Measurements from ENCODE around the gene CARHSP1. TPM values are rescaled to one million over a fixed set of nuclear protein-coding genes. Genes with fewer than 3 reads are reported as not detected.
A peak's percentile ranks its signal among the peaks of the same experiment; 100 is the strongest.
"Not testable (repeated sequence)": the region's sequence is repeated elsewhere in the genome, so short reads cannot be mapped to it uniquely, and the experiment has no call there.

Gene CARHSP1
- total RNA-seq, 1 experiment from 2014 or later: 104 TPM

GRCh38 chr16:8847145-8847544 lies 21.7 kb downstream of the CARHSP1 start:
- Mint-ChIP-seq H3K4me1 (ENCODE audit: low read depth, unreplicated experiment) (peaks cover 16% of the 10 kb centered on the region), H3K27me3 (ENCODE audit: unreplicated experiment) (no peaks in the 10 kb centered on the region), H3K36me3 (ENCODE audit: insufficient read depth, unreplicated experiment) (peaks cover 51% of the 10 kb centered on the region), H3K27ac (ENCODE audit: unreplicated experiment) (no peak overlapping the region), H3K9me3 (ENCODE audit: low read depth, unreplicated experiment) (no peaks in the 10 kb centered on the region), H3K4me3 (ENCODE audit: low read depth, unreplicated experiment) (no peak overlapping the region)
- no peak for DNase-seq
- CTCF ChIA-PET: no interaction called here
- intact Hi-C loops (cut with micrococcal nuclease; ENCODE audit: unreplicated experiment): no loop called here
- BruUV-seq (replicated peaks): no TSS peak
- TF ChIP-seq CTCF (IDR thresholded peaks at IDR 0.05; ENCODE audit: unreplicated experiment): no peak

GRCh38 chr16:8846401-8846932 lies 22.3 kb downstream of the CARHSP1 start:
- TF ChIP-seq CTCF (IDR thresholded peaks at IDR 0.05; ENCODE audit: unreplicated experiment): no peak
- Mint-ChIP-seq H3K4me1 (ENCODE audit: low read depth, unreplicated experiment) (peaks cover 16% of the 10 kb centered on the region), H3K9me3 (ENCODE audit: low read depth, unreplicated experiment) (no peaks in the 10 kb centered on the region), H3K4me3 (ENCODE audit: low read depth, unreplicated experiment) (no peak overlapping the region), H3K36me3 (ENCODE audit: insufficient read depth, unreplicated experiment) (peaks cover 44% of the 10 kb centered on the region), H3K27me3 (ENCODE audit: unreplicated experiment) (no peaks in the 10 kb centered on the region), H3K27ac (ENCODE audit: unreplicated experiment) (no peak overlapping the region)
- DNase-seq: no peak
- CTCF ChIA-PET: no interaction called here
- intact Hi-C loops (cut with micrococcal nuclease; ENCODE audit: unreplicated experiment): no loop called here
- no TSS peak for BruUV-seq (replicated peaks)

GRCh38 chr16:8845699-8846298 lies 23.0 kb downstream of the CARHSP1 start:
- Mint-ChIP-seq H3K4me3 (ENCODE audit: low read depth, unreplicated experiment) (no peak overlapping the region), H3K27me3 (ENCODE audit: unreplicated experiment) (no peaks in the 10 kb centered on the region), H3K27ac (ENCODE audit: unreplicated experiment) (no peak overlapping the region), H3K9me3 (ENCODE audit: low read depth, unreplicated experiment) (no peaks in the 10 kb centered on the region), H3K36me3 (ENCODE audit: insufficient read depth, unreplicated experiment) (peaks cover 38% of the 10 kb centered on the region), H3K4me1 (ENCODE audit: low read depth, unreplicated experiment) (peaks cover 13% of the 10 kb centered on the region)
- no TSS peak for BruUV-seq (replicated peaks)
- intact Hi-C loops (cut with micrococcal nuclease; ENCODE audit: unreplicated experiment): no loop called here
- no peak for TF ChIP-seq CTCF (IDR thresholded peaks at IDR 0.05; ENCODE audit: unreplicated experiment)
- CTCF ChIA-PET: interaction anchor here (0.6 kb wide), 1 partner anchor 38 kb away, joined by 3 read pairs; no protein-coding TSS in a partner anchor
- no peak for DNase-seq

DNA sequence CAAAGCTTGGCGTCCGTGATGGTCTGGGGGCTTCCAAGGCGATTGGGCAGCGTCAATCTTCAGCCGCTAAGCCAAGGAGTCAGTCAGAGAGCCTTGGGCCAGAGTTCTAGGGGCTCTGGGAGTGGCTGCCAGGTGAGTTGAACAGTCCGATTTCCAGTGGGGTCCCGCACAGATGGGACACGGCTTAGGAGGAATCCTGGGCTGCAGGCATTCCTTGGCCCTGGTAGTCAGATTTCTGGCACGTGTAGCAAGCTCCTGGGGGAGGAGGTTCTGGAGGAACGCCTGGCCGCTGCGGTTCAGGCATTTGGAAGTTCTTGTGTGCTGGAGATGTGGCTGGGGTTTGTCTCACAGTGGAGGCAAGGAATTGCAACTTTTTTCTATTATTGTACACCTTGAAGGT lies 25.5 kb downstream of the CARHSP1 start:
- DNase-seq; H3K27me3 Mint-ChIP-seq (ENCODE audit: unreplicated experiment); BruUV-seq (replicated peaks); H3K9me3 Mint-ChIP-seq (ENCODE audit: low read depth, unreplicated experiment); H3K4me1 Mint-ChIP-seq (ENCODE audit: low read depth, unreplicated experiment); intact Hi-C loops (cut with micrococcal nuclease; ENCODE audit: unreplicated experiment); H3K4me3 Mint-ChIP-seq (ENCODE audit: low read depth, unreplicated experiment); CTCF ChIA-PET: not testable (repeated sequence)
- H3K27ac Mint-ChIP-seq (ENCODE audit: unreplicated experiment): peak overlapping the region; percentile 4
- H3K36me3 Mint-ChIP-seq (ENCODE audit: insufficient read depth, unreplicated experiment): peaks cover 20% of the 10 kb centered on the region

GRCh38 chr16:8842016-8842415 lies 26.8 kb downstream of the CARHSP1 start:
- H3K4me3 Mint-ChIP-seq (ENCODE audit: low read depth, unreplicated experiment); DNase-seq; intact Hi-C loops (cut with micrococcal nuclease; ENCODE audit: unreplicated experiment); H3K4me1 Mint-ChIP-seq (ENCODE audit: low read depth, unreplicated experiment); CTCF ChIA-PET; H3K36me3 Mint-ChIP-seq (ENCODE audit: insufficient read depth, unreplicated experiment); H3K27ac Mint-ChIP-seq (ENCODE audit: unreplicated experiment); H3K9me3 Mint-ChIP-seq (ENCODE audit: low read depth, unreplicated experiment); BruUV-seq (replicated peaks); H3K27me3 Mint-ChIP-seq (ENCODE audit: unreplicated experiment): not testable (repeated sequence)

GRCh38 chr16:8837594-8837993 lies 31.2 kb downstream of the CARHSP1 start:
- H3K36me3 Mint-ChIP-seq (ENCODE audit: insufficient read depth, unreplicated experiment); H3K27ac Mint-ChIP-seq (ENCODE audit: unreplicated experiment); H3K27me3 Mint-ChIP-seq (ENCODE audit: unreplicated experiment); intact Hi-C loops (cut with micrococcal nuclease; ENCODE audit: unreplicated experiment); H3K4me3 Mint-ChIP-seq (ENCODE audit: low read depth, unreplicated experiment); CTCF ChIA-PET; H3K9me3 Mint-ChIP-seq (ENCODE audit: low read depth, unreplicated experiment); DNase-seq; H3K4me1 Mint-ChIP-seq (ENCODE audit: low read depth, unreplicated experiment); BruUV-seq (replicated peaks): not testable (repeated sequence)

DNA sequence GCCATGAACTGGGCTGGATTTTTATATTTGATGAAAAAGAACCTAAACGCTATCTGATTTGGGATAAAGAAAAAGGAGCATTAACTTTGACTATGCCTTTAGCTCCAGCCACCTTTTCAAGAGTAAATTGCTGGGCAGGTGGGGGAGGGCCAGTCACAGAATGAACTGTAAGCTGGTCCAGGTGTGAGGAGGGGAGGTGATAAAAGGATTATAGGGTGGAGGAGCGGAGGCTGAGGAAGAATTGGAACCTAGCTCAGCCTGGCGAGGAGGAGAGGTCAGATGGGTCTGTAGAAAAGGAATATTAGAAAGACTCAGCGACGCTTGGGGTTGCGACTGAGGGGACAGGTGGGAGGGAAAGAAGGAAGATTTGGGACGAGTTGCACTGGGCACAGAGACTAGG lies 32.0 kb downstream of the CARHSP1 start:
- BruUV-seq (replicated peaks); H3K27me3 Mint-ChIP-seq (ENCODE audit: unreplicated experiment); DNase-seq; H3K9me3 Mint-ChIP-seq (ENCODE audit: low read depth, unreplicated experiment); H3K4me1 Mint-ChIP-seq (ENCODE audit: low read depth, unreplicated experiment); CTCF ChIA-PET; intact Hi-C loops (cut with micrococcal nuclease; ENCODE audit: unreplicated experiment); H3K27ac Mint-ChIP-seq (ENCODE audit: unreplicated experiment); H3K4me3 Mint-ChIP-seq (ENCODE audit: low read depth, unreplicated experiment): not testable (repeated sequence)
- H3K36me3 Mint-ChIP-seq (ENCODE audit: insufficient read depth, unreplicated experiment): peaks cover 10% of the 10 kb centered on the region
